Gastrocnemius medialis (tissue), 4 donors: ENCODE data around the gene ETFDH.
"Not testable (repeated sequence)": the region's sequence is repeated elsewhere in the genome, so short reads cannot be mapped to it uniquely, and the experiment has no call there.

Experiments
- POLR2A ChIP-seq, 2 donors: fragments of 450-650 bp; IDR thresholded peaks; one replicate each; pipeline ENCODE4 v1.6.1; 2017; ENCODE audit warnings: antibody characterized with exemption in 2 of 2, mild to moderate bottlenecking in 2 of 2, moderate library complexity in 2 of 2
- TF ChIP-seq, protein P1 (sequence below), 5 experiments: fragments of 450-650 bp in 3 of 5; fragments of 200-600 bp in 2 of 5; sonication (generic) in 2 of 5; IDR thresholded peaks in 4 of 5; conservative IDR thresholded peaks in 1 of 5; 1 replicate in 4 of 5; 2 replicates in 1 of 5; pipeline ENCODE4 v1.5.1; 2016 to 2019; ENCODE audit warnings: antibody characterized with exemption in 5 of 5, mild to moderate bottlenecking in 3 of 5, moderate library complexity in 3 of 5

- TF ChIP-seq, protein P1, sequence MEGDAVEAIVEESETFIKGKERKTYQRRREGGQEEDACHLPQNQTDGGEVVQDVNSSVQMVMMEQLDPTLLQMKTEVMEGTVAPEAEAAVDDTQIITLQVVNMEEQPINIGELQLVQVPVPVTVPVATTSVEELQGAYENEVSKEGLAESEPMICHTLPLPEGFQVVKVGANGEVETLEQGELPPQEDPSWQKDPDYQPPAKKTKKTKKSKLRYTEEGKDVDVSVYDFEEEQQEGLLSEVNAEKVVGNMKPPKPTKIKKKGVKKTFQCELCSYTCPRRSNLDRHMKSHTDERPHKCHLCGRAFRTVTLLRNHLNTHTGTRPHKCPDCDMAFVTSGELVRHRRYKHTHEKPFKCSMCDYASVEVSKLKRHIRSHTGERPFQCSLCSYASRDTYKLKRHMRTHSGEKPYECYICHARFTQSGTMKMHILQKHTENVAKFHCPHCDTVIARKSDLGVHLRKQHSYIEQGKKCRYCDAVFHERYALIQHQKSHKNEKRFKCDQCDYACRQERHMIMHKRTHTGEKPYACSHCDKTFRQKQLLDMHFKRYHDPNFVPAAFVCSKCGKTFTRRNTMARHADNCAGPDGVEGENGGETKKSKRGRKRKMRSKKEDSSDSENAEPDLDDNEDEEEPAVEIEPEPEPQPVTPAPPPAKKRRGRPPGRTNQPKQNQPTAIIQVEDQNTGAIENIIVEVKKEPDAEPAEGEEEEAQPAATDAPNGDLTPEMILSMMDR (IDR thresholded peaks at IDR 0.05 in 4 of 5, conservative IDR thresholded peaks at IDR 0.05 in 1 of 5) = not testable (repeated sequence)
- TF ChIP-seq POLR2A (IDR thresholded peaks at IDR 0.05) = not testable (repeated sequence)
These were observed 40.5 kb downstream of the ETFDH start for GRCh38 chr4:158712622-158713021.
